ENCODE data around the gene NTNG1. TPM values are rescaled to one million over a fixed set of nuclear protein-coding genes. Genes with fewer than 3 reads are reported as not detected.
"Not testable (repeated sequence)": the region's sequence is repeated elsewhere in the genome, so short reads cannot be mapped to it uniquely, and the experiment has no call there.

Gene NTNG1
- total RNA-seq, 1 donor from 2014 or later, result not detected

DNA sequence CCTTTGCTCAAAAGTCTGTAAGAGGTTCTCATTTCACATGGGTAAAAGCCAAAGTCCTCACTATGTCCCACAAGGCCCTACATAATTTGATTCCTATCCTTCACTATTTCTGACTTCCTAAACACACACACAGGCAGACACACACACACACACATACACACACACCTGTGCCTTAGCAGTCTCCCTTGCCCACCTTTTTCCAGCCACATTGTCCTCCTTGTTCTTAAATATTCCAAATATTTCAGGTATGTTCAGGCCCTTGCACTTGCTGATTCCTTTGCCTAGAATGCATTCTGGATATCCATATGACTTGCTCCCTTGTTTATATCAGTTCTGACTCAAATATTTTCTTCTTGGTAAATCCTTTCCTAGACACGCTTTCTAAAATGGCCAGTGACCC lies 54.6 kb downstream of the NTNG1 start:
- intact Hi-C loops (cut with micrococcal nuclease), result no loop called here

DNA sequence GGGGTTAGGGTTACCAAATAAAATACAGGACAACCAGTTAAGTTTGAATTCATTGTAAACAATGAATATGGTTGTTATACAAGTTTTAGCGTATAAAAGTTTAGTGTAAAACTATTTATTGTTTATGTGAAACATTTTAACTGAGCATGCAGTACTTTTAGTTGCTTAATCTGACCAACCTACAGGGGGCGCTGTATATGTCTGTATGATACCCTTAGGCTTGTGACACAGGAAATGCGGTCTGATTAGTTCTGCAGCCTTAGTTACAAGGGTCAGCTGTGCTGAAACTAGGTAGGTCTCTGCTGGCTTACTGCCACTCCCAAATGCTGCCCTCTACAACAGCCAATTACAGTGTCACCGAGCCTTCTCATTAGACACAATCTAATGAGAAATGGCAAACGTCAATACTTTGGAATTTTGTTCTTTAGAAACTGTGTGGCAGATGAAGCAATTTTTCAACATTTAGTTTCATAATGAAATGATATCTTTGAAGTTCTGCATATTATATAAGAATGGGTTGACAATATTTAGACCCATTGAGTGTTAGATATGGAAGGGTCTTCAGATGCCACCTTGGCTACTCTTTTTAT lies 56.2 kb downstream of the NTNG1 start:
- intact Hi-C loops (cut with micrococcal nuclease), result no loop called here

DNA sequence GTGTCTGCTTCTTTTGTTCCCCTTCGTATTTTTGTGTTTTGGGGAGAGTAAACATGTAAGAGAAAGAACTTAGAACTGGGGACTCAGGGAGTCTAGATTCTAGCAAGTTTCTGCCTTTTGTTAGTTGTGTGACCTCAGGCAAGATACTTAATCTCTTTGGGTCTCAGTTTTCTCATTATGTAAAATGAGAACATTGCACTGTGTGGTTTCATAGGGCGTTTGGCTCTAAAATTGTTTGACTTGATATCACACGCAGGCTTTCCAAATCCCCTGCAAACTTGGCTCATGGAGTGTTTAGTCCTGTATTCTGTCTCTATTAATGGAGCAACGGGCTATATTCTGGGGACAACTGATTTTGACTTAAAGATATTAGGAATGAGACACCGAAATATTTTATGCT lies 57.7 kb downstream of the NTNG1 start:
- intact Hi-C loops (cut with micrococcal nuclease), result no loop called here

DNA sequence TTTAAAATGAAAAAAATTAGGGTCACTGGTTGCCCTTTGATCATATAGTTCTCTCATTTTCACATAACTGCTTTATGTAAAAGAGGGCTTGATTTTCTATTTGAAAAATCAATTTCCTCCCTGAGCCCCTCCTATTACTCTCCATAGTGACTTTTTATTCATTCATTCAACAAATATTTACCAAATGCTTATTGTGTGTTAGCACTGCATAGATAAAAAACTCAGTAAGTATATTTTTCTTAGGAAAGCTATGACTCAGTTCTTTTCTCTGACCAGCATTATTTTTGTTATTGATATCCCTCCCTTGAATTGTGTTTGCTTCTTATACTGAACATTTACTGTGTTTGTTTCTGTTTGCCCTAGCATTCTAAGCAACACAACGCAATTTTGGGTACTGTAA lies 59.8 kb downstream of the NTNG1 start:
- intact Hi-C loops (cut with micrococcal nuclease), result no loop called here

DNA sequence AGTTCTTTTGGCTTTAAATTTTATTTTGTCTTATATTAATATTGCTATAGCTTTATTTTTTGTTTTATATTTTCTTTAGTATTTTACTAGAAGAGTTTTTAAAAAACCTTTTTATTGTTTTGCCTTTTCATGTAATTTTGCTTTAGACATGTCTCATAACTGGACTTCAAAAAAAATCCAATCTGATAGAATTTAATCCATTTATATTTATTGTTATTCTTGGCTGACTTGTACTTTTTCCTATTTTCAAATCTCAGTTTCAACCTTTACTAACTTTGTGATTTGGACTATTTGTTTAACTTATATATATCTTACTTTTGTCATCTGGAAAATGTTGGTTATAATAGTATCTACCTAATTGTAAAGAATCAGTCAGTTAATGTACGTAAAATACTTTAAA lies 61.2 kb downstream of the NTNG1 start:
- intact Hi-C loops (cut with micrococcal nuclease), result no loop called here

- intact Hi-C loops (cut with micrococcal nuclease), result no loop called here
Observed at GRCh38 chr1:107213225-107213624, 72.4 kb downstream of the NTNG1 start.

DNA sequence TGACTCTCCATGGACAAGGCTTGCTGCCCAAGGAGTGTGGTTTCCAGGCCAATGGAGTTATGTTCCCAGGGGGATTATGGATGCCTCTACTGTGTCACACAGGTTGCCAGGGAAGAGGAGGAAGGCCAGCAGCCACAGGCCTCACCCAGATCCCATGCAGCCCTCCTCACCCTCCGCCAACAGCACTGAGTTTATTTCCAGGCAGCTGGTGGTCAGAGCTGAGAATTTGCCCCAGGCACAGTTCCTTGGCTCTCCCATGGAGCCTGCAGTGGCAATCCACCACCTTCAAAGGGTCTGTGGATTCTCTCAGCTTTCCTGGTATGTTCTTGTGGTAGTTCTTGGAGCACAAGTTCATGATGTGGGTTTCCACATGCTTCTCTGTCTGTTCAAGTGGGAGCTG lies 79.2 kb downstream of the NTNG1 start:
- intact Hi-C loops (cut with micrococcal nuclease), result no loop called here

DNA sequence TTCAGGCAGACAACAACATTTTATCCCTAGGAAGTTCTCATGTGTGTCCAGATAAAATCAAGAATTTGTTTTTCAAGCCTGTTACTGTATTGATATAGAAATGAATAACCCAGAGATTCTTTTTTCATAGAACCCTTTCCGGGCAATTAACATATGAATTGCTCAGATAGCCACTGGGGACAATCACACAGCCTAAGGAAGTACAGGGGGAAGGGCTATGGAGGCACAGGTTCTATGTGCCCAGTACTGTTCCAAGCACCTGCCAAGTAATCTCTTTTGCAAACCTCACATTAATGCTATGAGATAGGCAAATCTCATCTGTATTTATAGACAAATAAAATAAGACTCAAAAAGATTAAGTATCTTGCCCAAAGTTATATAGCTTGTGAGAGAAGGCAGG lies 84.9 kb downstream of the NTNG1 start:
- intact Hi-C loops (cut with micrococcal nuclease), result no loop called here

- intact Hi-C loops (cut with micrococcal nuclease), result no loop called here
Observed at GRCh38 chr1:107228704-107229371, 88.0 kb downstream of the NTNG1 start.

DNA sequence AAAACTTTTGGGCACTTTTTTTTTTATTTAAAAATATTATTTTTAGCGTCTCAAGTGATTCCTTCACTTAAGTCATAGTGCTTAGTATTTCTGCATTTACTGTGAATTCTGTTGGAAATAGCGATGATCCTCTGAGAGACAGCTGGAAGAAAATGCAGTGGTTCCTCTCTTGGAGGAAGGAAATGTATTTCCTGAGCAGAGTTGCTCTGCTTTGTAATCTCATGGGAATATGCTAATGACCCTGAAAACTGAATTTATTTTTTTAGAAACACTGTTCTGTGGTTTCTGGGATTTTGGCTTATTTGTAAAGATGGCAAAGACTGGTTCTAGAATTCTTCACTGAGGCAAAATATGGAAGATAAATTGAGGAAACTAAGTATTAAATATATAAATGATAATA lies 88.9 kb downstream of the NTNG1 start:
- intact Hi-C loops (cut with micrococcal nuclease), result no loop called here

DNA sequence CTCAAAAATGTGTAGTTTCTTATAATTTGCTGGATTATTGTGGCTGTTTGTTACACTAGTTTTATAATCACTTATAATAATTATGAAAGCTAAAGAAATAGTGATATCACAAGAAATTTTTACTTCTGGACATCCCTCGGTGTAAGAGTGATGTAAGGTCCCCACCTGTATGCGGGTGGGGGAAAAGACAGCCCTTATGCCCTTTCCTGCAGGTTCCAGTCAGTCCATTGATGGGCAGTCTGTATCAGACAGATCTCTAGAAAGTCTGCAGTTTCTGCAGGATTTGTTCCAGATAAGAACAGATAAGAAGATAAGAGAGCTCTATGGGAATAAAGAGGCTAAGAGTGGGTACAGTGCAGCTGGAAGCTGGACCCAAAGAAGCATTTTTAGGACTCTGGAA lies 89.3 kb downstream of the NTNG1 start:
- intact Hi-C loops (cut with micrococcal nuclease), result no loop called here

GRCh38 chr1:107231291-107231690 lies 90.5 kb downstream of the NTNG1 start:
- intact Hi-C loops (cut with micrococcal nuclease), result no loop called here

DNA sequence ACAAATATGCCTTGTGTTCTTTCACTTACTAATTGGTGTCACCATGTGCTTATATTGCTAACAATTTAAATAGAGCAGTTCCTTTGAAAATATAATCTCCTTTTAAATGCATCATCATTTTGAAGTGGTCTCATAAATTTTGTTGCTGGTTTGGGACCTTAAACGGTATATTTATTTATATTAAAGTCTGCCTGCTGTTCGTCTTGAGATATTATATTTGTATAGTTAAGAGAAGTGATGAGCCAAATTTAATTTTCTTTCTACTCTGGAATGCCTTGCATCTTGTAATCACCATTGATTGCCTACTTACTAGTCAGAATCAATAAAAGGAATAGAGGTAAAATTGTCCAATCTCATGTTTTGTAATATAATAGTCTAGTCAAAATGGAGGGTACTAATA lies 91.6 kb downstream of the NTNG1 start:
- intact Hi-C loops (cut with micrococcal nuclease), result no loop called here

- intact Hi-C loops (cut with micrococcal nuclease), result not testable (repeated sequence)
Observed at GRCh38 chr1:107236760-107237159, 95.9 kb downstream of the NTNG1 start.

- intact Hi-C loops (cut with micrococcal nuclease), result no loop called here
Observed at GRCh38 chr1:107243461-107243860, 102.6 kb downstream of the NTNG1 start.

- intact Hi-C loops (cut with micrococcal nuclease), result no loop called here
Observed at GRCh38 chr1:107244709-107245500, 104.1 kb downstream of the NTNG1 start.

GRCh38 chr1:107246775-107247345 lies 106.0 kb downstream of the NTNG1 start:
- intact Hi-C loops (cut with micrococcal nuclease), result no loop called here

DNA sequence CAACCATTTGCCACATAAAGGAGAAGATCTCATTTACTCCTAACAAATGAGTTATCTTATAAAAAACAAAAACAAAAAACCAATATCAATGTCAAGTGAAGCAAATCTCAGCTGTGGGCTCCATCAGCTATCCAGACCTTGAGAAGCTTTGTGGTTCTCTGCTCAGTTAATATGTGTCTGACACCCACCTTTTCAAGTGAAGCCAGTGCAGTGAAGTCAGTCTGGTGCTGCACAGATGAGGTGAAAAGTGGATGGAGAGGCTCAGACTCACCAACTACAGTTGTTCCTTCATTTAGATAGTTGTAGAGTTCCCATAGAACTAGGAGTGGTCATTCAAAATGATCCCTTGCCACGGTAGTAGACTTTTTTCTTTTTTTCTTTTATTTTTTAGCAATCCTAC lies 106.8 kb downstream of the NTNG1 start:
- intact Hi-C loops (cut with micrococcal nuclease), result no loop called here

- intact Hi-C loops (cut with micrococcal nuclease), result no loop called here
Observed at GRCh38 chr1:107250169-107250568, 109.3 kb downstream of the NTNG1 start.

GRCh38 chr1:107251083-107251482 lies 110.2 kb downstream of the NTNG1 start:
- intact Hi-C loops (cut with micrococcal nuclease), result no loop called here

DNA sequence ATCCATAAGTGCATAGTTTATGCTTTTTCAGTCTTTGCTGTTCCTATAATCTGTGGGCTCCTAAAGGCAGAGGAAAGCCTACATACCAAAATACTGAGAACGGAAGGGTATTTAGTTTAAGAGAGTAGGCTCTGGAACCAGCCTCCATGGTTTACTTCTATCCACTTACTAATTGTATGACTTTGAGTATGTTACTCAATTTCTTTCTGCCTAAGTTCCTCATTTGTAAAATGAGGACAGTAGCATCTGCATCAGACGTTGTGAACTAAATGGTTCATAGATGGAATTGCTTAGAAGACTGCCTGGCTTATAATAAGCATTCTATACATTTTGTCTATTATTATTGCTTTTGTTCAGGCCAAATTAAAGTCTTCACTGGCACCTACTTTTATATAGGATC lies 111.0 kb downstream of the NTNG1 start:
- intact Hi-C loops (cut with micrococcal nuclease), result no loop called here

DNA sequence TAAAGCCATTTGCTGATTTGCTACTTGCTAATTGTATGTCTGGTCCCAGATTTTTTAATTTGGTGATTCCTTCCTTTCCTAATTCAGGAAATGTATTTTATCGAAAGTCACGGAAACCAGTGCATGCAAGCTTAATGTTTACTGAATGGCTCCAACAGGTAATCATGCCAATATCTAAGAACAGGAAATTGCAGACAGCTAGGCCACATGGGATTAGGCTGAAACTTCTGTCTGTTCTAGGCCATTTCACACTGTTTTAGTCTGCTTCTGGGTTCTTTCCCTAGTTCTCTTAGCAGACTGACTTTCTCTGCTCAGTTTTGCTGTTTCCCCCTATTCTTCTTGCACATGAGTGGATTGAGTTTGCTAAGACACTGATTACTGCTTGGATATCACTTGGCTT lies 111.4 kb downstream of the NTNG1 start:
- intact Hi-C loops (cut with micrococcal nuclease), result no loop called here
